Measurements from ENCODE around the gene ZBED1. TPM values are rescaled to one million over a fixed set of nuclear protein-coding genes. Genes with fewer than 3 reads are reported as not detected.
"Not testable (repeated sequence)": the region's sequence is repeated elsewhere in the genome, so short reads cannot be mapped to it uniquely, and the experiment has no call there.

ZBED1 gene
- total RNA-seq, 2 donors from 2014 or later, result 41.5 to 56.3 TPM

DNA sequence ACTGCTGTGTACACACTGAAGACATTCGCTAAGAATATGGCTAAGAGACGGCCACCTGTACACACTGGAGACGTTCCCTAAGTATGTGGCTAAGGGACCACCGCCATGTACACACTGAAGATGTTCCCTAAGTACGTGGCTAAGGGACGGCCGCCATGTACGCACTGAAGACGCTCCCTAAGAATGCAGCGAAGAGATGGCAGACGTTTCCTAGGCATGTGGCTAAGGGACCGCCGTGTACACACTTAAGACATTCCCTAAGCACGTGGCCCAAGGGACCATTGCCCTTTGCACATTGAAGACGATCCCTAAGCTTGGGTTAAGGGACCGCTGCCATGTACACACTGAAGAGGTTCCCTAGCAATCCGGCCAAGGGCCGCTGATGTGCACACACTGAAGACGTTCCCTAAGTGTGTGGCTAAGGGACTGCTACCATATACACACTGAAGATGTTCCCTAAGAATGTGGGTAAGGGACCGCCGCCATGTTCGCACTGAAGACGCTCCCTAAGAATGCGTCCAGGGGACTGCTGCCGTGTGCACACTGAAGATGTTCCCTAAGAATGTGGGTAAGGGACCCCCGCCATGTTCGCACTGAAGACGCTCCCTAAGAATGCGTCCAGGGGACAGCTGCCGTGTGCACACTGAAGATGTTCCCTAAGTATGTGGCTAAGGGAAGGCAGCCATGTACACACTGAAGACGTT, 36.7 kb downstream of the ZBED1 start:
- no peak for DNase-seq
- ATAC-seq, result no peak
- intact Hi-C loops (cut with DNase I, micrococcal nuclease), result no loop called here

DNA sequence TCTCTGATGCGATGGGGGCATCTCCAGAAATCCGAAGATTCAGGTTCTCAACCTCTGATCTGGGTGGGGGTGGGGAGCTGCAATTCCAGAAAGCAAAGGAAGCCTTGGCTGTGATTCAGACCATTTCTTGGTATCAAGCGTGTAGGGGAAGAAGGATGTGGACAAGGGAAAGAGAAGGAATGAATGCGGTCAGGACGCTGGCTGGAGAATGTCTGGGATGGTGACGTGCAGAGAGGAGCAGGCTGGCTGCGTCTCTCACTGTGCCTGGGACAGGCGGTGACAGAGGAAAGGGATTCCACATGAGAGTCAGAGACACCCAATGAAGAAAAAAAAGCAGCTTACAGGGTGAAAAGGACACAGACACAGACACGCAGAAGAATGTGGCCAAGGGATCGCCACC, 37.3 kb downstream of the ZBED1 start:
- intact Hi-C loops (cut with DNase I, micrococcal nuclease); ATAC-seq; DNase-seq: not testable (repeated sequence)

DNA sequence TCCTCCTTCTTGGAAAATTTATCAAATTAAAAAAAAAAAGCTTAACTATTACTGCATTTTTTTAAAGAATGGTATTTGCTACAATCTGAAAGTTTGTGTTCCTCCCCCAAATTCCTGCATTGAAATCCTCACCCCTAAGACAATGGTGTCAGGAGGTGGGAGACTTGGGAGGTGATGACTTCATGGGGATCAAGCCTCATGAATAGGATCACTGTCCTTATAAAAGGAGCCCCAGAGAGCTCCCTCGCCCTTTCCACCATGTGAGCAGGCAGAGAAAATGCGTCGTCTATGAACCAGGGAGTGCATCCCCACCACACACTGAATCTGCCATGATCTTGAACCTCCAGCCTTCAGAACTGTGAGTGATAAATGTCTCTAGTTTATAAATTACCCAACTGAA, 38.0 kb downstream of the ZBED1 start:
- ATAC-seq (no peak), DNase-seq (no peak)
- intact Hi-C loops (cut with DNase I, micrococcal nuclease), result no loop called here

DNA sequence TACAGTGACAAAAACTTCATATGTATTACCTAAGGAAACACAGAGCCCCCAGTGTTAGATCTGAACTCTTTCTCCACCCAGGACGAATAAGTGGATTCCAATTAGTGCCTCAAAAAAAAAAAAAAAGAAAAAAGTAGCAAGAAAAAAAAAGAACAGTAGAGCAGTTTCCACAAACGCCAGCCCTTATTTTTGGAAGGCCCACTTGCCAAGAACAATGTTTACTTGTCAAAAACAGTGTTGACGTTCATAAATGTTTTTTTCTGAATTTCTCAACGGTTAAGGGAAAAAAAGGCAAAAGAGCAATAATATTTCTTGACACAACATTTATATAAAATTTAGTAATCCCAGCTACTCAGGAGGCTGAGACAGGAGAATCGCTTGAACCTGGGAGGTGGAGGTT, 38.7 kb downstream of the ZBED1 start:
- DNase-seq (no peak), ATAC-seq (no peak)
- intact Hi-C loops (cut with DNase I, micrococcal nuclease), result no loop called here

DNA sequence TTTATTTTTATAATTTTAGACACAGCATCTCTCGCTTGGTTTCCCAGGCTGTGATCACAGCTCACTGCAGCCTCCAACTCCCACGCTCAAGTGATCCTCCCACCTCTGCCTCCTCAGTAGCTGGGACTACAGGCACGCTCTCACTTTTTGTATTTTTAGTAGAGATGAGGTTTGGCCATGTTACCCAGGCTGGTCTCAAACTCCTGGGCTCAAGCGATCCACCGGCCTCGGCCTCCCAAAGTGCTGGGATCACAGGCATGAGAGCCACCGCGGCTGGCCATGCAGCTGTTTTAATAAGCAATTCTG, 39.1 kb downstream of the ZBED1 start:
- intact Hi-C loops (cut with DNase I, micrococcal nuclease), result no loop called here
- no peak for ATAC-seq
- no peak for DNase-seq

DNA sequence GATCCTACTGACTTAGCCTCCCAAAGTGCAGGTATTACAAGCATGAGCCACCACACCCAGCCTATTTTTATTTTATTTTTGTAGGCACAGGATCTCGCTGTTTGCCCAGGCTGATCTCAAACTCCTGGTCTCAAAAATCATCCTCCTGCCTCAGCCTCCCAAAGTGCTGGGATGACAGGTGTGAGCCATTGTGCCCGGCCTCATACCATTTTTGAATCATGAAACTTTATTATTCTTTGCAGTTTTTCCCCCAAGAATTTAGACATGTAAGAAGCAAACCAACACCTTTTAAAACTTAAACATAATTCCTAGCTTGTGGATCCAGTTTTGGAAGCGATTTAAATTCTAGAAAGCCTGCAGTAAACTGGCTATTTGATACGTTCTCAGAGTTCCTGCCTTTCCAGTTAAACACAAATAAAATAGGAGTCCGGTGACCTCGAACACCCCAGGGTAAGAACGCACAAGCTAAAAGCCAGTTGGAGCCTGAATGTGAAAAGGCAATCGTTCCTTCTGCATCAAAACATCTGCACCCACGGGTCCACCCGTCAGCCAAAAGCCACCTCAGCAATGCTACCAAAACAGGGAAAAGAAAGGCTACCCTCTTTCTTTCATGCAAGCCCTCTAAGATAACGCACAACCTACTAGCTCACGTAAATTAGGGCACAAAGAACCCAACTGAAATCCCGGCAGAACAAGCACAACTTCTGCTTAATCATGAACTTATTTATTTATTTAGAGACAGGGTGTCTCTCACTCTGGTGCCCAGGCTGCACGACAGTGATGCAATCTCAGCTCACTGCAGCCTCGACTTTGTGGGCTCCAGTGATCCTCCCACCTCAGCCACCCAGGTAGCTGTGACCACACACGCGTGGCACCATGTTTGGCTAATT, 39.7 kb downstream of the ZBED1 start:
- DNase-seq; ATAC-seq; intact Hi-C loops (cut with DNase I, micrococcal nuclease): not testable (repeated sequence)

DNA sequence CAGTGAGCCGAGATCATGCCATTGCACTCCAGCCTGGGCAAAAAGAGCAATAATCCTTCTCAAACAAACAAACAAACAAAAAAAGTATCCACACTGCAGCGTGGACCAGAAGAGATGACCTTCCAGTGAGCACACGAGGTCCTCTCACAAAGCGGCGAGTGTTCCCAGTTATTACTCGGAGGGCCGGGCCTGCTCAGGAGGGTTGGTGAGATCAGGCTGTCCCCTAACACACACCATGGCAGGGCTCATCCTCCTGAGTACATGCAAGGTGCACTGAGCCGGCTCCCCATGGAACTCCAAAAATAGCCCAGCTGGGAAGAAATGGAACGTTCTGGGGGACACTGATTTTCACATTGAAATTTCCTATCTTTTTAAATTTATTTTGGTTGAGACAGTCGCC, 40.7 kb downstream of the ZBED1 start:
- intact Hi-C loops (cut with DNase I, micrococcal nuclease); DNase-seq; ATAC-seq: not testable (repeated sequence)

DNA sequence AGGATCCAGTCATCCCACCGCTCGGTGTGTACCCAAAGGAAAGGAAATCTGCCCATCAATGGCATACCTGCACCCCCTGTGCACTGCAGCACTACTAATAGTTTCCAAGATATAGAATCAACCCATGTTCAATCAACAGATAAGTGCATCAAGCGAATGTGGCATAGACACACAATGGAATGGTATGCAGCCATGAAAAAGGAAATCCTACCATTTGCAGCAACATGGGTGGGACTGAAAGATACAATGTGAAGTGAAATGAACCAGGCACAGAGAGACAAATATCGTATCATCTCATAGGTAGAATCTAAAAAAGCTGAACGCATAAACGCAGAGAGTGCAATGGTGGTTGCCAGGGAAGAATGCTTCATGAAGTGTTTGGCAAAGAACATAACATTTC, 42.5 kb downstream of the ZBED1 start:
- no peak for ATAC-seq
- intact Hi-C loops (cut with DNase I, micrococcal nuclease), result no loop called here
- no peak for DNase-seq

DNA sequence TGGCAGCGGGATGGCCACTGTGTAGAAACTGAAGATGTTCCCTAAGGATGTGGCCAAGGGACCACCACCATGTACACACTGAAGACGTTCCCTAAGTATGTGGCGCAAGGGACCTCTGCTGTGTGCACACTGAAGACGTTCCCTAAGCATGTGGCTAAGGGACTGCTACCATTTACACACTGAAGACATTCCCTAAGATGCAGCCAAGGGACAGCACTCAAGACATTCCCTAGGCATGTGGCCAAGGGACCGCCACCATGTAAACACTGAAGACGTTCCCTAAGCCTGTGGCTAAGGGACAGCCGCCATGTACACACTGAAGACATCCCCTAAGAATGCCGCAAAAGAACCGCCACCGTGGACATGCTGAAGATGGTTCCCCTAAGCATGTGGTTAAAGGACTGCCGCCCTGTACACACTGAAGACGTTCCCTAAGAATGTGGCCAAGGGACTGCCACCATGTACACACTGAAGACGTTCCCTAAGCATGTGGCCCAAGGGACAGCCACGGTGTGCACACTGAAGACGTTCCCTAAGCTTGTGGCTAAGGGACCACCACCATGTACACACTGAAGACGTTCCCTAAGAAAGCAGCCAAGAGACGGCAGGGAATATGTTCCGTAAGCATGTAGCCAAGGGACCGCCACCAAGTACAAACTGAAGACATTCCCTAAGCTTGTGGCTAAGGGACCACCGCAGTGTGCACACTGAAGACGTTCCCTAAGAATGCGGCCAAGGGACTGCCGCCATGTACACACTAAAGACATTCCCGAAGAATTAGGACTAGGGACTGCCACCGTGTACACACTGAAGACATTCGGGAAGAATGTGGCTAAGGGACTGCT, 43.3 kb downstream of the ZBED1 start:
- intact Hi-C loops (cut with DNase I, micrococcal nuclease), result no loop called here
- DNase-seq (no peak), ATAC-seq (no peak)

DNA sequence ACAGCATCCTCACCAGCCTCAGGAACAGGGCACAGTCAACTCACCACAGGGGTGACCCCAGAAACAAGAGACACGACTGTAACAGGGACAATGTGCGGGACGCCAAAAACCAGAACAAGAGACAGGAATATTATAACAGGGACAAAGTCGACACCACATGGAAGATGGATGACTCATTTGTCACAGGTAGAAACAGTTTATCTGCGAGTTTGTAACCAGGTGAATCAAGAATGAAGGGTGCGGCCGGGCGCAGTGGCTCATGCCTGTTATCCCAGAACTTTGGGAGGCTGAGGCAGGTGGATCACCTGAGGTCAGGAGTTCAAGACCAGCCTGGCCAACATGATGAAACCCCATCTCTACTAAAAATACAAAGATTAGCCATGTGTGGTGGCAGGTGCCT, 44.7 kb downstream of the ZBED1 start:
- intact Hi-C loops (cut with DNase I, micrococcal nuclease); DNase-seq: not testable (repeated sequence)
- peak; percentile 50 for ATAC-seq

DNA sequence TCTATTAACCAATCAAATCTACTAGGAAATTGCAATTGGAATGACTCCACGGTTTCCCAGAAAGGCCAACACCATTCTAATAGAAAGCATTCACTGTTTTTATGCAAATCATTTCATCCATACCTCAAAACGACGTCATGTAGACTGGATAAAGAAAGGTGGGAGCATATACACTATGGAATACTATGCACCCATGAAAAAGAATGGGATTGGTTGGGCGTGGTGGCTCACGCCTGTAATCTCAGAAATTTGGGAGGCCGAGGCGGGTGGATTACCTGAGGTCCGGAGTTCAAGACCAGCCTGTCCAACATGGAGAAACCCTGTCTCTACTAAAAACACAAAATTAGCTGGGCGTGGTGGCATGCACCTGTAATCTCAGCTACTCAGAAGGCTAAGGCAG, 46.2 kb downstream of the ZBED1 start:
- DNase-seq; ATAC-seq; intact Hi-C loops (cut with DNase I, micrococcal nuclease): not testable (repeated sequence)

DNA sequence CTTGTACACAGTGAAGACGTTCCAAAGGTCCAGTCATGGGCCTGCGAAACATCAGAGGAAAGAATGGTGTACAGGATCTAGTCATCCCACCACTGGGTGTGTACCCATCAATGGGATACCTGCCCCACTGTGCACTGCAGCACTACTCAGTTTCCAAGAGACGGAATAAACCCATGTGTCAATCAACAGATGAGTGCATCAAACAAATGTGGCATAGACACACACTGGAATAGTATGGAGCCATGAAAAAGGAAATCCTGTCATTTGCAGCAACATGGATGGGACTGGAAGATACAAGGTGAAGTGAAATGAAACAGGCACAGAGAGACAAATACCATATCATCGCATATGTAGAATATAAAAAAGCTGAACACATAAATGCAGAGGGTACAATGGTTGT, 48.0 kb downstream of the ZBED1 start:
- ATAC-seq (no peak), DNase-seq (no peak)
- intact Hi-C loops (cut with DNase I, micrococcal nuclease), result no loop called here

DNA sequence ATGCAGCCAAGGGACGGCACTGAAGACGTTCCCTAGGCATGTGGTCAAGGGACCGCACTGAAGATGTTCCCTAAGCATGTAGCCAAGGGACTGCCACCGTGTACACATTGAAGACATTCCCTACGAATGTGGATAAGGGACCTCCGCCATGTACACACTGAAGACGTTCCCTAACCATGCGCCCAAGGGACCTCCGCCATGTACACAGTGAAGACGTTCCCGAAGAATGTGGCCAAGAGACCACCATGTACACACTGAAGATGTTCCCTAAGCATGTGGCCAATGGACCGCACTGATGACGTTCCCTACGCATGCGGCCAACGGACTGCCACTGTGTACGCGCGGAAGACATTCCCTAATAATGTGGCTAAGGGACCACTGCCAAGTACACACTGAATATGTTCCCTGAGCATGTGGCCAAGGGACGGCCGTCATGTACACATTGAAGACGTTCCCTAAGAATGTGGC, 48.4 kb downstream of the ZBED1 start:
- intact Hi-C loops (cut with DNase I, micrococcal nuclease), result no loop called here
- no peak for DNase-seq

DNA sequence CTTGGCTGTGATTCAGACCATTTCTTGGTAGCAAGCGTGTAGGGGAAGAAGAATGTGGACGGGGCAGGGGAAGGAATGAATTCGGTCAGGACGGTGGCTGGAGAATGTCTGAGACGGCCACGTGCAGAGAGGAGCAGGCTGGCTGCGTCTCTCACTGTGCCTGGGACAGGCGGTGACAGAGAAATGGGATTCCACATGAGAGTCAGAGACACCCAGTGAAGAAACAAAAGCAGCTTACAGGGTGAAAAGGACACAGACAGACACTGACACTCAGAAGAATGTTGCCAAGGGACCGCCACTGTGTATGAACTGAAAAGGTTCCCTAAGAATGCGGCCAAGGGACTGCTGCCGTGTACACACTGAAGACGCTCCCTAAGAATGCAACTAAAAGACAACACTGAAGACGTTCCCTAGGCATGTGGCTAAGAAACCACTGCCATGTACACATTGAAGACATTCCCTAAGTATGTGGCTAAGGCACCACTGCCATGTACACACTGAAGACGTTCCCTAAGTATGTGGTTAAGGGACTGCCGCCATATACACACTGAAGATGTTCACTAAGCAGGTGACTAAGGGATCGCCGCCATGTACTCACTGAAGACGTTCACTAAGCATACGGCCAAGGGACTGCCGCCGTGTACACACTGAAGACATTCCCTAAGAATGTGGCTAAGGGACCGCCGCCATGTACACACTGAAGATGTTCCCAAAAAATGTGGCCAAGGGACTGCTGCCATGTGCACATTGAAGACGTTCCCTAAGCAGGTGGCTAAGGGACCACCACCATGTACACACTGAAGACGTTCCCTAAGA, 49.1 kb downstream of the ZBED1 start:
- ATAC-seq, result no peak
- DNase-seq, result no peak
- intact Hi-C loops (cut with DNase I, micrococcal nuclease), result no loop called here

More for the DNA sequence above, 48.4 kb downstream of the ZBED1 start:
- ATAC-seq, result no peak

DNA sequence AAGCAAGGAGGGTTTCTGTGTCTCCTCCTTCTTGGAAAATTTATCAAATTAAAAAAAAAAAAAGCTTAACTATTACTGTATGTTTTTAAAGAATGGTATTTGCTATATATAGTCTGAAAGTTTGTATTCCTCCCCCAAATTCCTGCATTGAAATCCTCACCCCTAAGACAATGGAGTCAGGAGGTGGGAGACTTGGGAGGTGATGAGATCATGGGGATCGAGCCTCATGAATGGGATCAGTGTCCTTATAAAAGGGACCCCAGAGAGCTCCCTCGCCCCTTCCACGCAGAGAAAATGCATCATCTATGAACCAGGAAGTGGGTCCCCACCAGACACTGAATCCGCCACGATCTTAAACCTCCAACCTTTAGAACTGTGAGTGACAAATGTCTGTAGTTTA, 50.1 kb downstream of the ZBED1 start:
- ATAC-seq, result no peak
- intact Hi-C loops (cut with DNase I, micrococcal nuclease), result no loop called here
- DNase-seq, result no peak

DNA sequence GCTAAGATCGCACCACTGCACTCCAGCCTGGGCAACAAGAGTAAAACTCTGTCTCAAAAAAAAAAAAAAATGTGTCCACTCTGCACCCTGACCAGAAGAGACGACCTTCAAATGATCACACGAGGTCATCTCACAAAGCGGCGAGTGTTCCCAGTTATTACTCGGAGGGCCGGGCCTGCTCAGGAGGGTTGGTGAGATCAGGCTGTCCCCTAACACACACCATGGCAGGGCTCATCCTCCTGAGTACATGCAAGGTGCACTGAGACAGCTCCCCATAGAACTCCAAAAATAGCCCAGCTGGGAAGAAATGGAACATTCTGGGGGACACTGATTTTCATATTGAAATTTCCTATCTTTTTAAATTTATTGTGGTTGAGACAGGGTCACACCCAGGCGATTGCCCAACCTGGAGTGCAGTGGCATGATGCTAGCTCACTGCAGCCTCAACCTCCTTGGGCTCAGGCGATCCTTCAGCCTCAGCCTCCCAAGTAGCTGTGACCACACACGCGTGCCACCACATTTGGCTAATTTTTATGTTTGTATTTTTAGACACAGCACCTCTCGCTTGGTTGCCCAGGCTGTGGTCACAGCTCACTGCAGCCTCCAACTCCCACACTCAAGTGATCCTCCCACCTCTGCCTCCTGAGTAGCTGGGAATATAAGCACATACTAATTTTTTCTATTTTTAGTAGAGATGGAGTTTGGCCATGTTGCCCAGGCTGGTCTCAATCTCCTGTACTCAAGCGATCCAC, 51.5 kb downstream of the ZBED1 start:
- ATAC-seq, result no peak
- intact Hi-C loops (cut with DNase I, micrococcal nuclease), result no loop called here
- no peak for DNase-seq

DNA sequence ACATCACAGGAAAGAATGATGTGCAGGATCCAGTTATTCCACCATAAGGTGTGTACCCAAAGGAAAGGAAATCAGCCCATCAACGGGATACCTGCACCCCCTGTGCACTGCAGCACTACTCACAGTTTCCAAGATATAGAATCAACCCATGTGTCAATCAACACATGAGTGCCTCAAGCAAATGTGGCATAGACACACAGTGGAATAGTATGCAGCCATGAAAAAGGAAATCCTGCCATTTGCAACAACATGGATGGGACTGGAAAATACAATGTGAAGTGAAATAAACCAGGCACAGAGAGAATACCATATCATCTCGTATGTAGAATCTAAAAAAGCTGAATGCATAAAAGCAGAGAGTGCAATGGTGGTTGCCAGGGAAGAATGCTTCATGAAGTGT, 53.3 kb downstream of the ZBED1 start:
- DNase-seq (no peak), ATAC-seq (no peak)
- intact Hi-C loops (cut with DNase I, micrococcal nuclease), result no loop called here

DNA sequence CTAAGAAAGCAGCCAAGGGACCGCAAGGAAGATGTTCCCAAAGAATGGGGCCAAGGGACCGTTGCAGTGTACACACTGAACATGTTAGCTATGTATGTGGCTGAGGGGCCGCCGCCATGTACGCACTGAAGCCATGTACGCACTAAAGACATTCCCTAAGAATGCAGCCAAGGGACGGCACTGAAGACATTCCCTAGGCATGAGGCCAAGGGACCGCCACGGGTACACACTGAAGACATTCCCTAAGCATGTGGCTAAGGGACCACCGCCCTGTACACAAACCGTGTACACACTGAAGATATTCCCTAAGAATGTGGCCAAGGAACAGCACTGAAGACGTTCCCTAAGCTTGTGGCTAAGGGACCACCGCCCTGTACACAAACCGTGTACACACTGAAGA, 54.0 kb downstream of the ZBED1 start:
- ATAC-seq (no peak), DNase-seq (no peak)
- intact Hi-C loops (cut with DNase I, micrococcal nuclease), result no loop called here

Measured in left colon (tissue), 2 donors.